ENCODE measurements around the gene SNX13.
"Not testable (repeated sequence)": the region's sequence is repeated elsewhere in the genome, so short reads cannot be mapped to it uniquely, and the experiment has no call there.

SNX13 gene

GRCh38 chr7:17909310-17909709, 31.0 kb downstream of the SNX13 start:
- not testable (repeated sequence) for DNase-seq

- DNase-seq, result no peak
Measured at GRCh38 chr7:17907014-17907413, 33.3 kb downstream of the SNX13 start.

- DNase-seq, result no peak
Measured at GRCh38 chr7:17903337-17903736, 37.0 kb downstream of the SNX13 start.

GRCh38 chr7:17902599-17902998, 37.7 kb downstream of the SNX13 start:
- DNase-seq, result no peak

GRCh38 chr7:17900464-17900863, 39.8 kb downstream of the SNX13 start:
- DNase-seq, result no peak

- DNase-seq, result no peak
Measured at GRCh38 chr7:17898111-17898510, 42.2 kb downstream of the SNX13 start.

- no peak for DNase-seq
Measured at GRCh38 chr7:17887286-17887685, 53.0 kb downstream of the SNX13 start.

GRCh38 chr7:17882685-17883084, 57.6 kb downstream of the SNX13 start:
- DNase-seq, result no peak

GRCh38 chr7:17879075-17879661, 61.1 kb downstream of the SNX13 start:
- DNase-seq, result no peak

- no peak for DNase-seq
Measured at GRCh38 chr7:17878627-17879026, 61.7 kb downstream of the SNX13 start.

- no peak for DNase-seq
Measured at GRCh38 chr7:17871815-17872533, 68.3 kb downstream of the SNX13 start.

- no peak for DNase-seq
Measured at GRCh38 chr7:17870406-17870805, 69.9 kb downstream of the SNX13 start.

GRCh38 chr7:17863809-17864143, 76.5 kb downstream of the SNX13 start:
- no peak for DNase-seq

- no peak for DNase-seq
Measured at GRCh38 chr7:17863095-17863808, 77.0 kb downstream of the SNX13 start.

- no peak for DNase-seq
Measured at GRCh38 chr7:17856251-17856650, 84.0 kb downstream of the SNX13 start.

- DNase-seq, result no peak
Measured at GRCh38 chr7:17855202-17855601, 85.1 kb downstream of the SNX13 start.

- no peak for DNase-seq
Measured at GRCh38 chr7:17854261-17855047, 85.8 kb downstream of the SNX13 start.

- no peak for DNase-seq
Measured at GRCh38 chr7:17852361-17852760, 87.9 kb downstream of the SNX13 start.

- DNase-seq, result no peak
Measured at GRCh38 chr7:17849504-17849903, 90.8 kb downstream of the SNX13 start.

- no peak for DNase-seq
Measured at GRCh38 chr7:17848516-17848915, 91.8 kb downstream of the SNX13 start.

GRCh38 chr7:17846935-17847334, 93.4 kb downstream of the SNX13 start:
- no peak for DNase-seq

GRCh38 chr7:17845197-17845547, 95.1 kb downstream of the SNX13 start:
- DNase-seq, result no peak

- DNase-seq, result no peak
Measured at GRCh38 chr7:17844514-17845196, 95.6 kb downstream of the SNX13 start.

Data from DMS 273 treated with DMSO at 0.1 percent for 48 hours (cell line).